NCI-H146 (cell line): ENCODE results near the gene SRPK2.

Experiments
- DNase-seq: peaks from one replicate; lab custom pipeline; 2025; lab: John Stamatoyannopoulos, UW

SRPK2 gene

GRCh38 chr7:105133986-105134655 lies 254.6 kb downstream of the SRPK2 start:
- no peak for DNase-seq

- DNase-seq, result no peak
Measured at GRCh38 chr7:105133358-105133757, 255.4 kb downstream of the SRPK2 start.

- DNase-seq, result no peak
Measured at GRCh38 chr7:105132835-105133234, 255.9 kb downstream of the SRPK2 start.

GRCh38 chr7:105132335-105132734 lies 256.4 kb downstream of the SRPK2 start:
- no peak for DNase-seq

GRCh38 chr7:105131890-105132289 lies 256.8 kb downstream of the SRPK2 start:
- DNase-seq, result no peak

- no peak for DNase-seq
Measured at GRCh38 chr7:105131033-105131656, 257.6 kb downstream of the SRPK2 start.

- no peak for DNase-seq
Measured at GRCh38 chr7:105130580-105130979, 258.1 kb downstream of the SRPK2 start.

- DNase-seq, result no peak
Measured at GRCh38 chr7:105130048-105130447, 258.7 kb downstream of the SRPK2 start.

GRCh38 chr7:105127179-105127578 lies 261.5 kb downstream of the SRPK2 start:
- DNase-seq, result no peak

- DNase-seq, result no peak
Measured at GRCh38 chr7:105126436-105126975, 262.2 kb downstream of the SRPK2 start.

GRCh38 chr7:105125745-105126144 lies 263.0 kb downstream of the SRPK2 start:
- DNase-seq, result no peak

GRCh38 chr7:105122619-105123018 lies 266.1 kb downstream of the SRPK2 start:
- DNase-seq, result no peak

GRCh38 chr7:105118612-105119600 lies 269.8 kb downstream of the SRPK2 start:
- no peak for DNase-seq

GRCh38 chr7:105112440-105113418 lies 276.0 kb downstream of the SRPK2 start:
- DNase-seq, result no peak

GRCh38 chr7:105107458-105107857 lies 281.3 kb downstream of the SRPK2 start:
- no peak for DNase-seq

- DNase-seq, result no peak
Measured at GRCh38 chr7:105106473-105106872, 282.2 kb downstream of the SRPK2 start.

GRCh38 chr7:105105579-105105978 lies 283.1 kb downstream of the SRPK2 start:
- no peak for DNase-seq

GRCh38 chr7:105102557-105103352 lies 286.0 kb downstream of the SRPK2 start:
- DNase-seq, result no peak

GRCh38 chr7:105101864-105102263 lies 286.9 kb downstream of the SRPK2 start:
- DNase-seq, result no peak

GRCh38 chr7:105098863-105099515 lies 289.7 kb downstream of the SRPK2 start:
- no peak for DNase-seq
